HepG2 (cell line): Measurements from ENCODE around the gene SLC41A3. TPM values are rescaled to one million over a fixed set of nuclear protein-coding genes. Genes with fewer than 3 reads are reported as not detected.

ENCODE experiments used
- ATAC-seq: fragments of 200-7000 bp; cut with Tn5 transposase; 3 replicates; pipeline ENCODE4 v1.9.1; 2020; ENCODE audit warnings: mild to moderate bottlenecking, moderate library complexity
- BruUV-seq: library from RNA; stranded (reverse); fragments of 400-500 nt; replicated peaks from 2 replicates; lab custom pipeline; 2021; lab: Mats Ljungman, UMichigan
- CTCF ChIA-PET: fragments of 300-600 bp; formaldehyde crosslinking; extraction: SDS; loops from one replicate; lab custom pipeline; 2021; ENCODE audit warnings: low total read pairs, inconsistent platforms, low intra/inter-chr PET ratio; lab: Yijun Ruan, JAX
- POLR2A ChIA-PET: fragments of 350-600 bp; sonication (Branson Sonifier 250); formaldehyde crosslinking; loops from one replicate; lab custom pipeline; 2020; ENCODE audit warnings: antibody characterized with exemption, inconsistent platforms; lab: Yijun Ruan, JAX
- DNase-seq: peaks from one replicate; pipeline ENCODE4 v3.0.0-alpha.2; 2015; ENCODE audit warnings: low spot score
- FAIRE-seq: peaks from 3 replicates; lab custom pipeline; 2011; peaks lifted over from hg19 to GRCh38; lab: Jason Lieb, UNC
- H2AFZ ChIP-seq: one replicate; pipeline ENCODE4 v1.6.1; 2011; ENCODE audit warnings: low read length, inconsistent platforms
- H3K27ac ChIP-seq: fragments of 300-600 bp; 3 replicates; pipeline ENCODE4 v1.8.0; 2011; ENCODE audit warnings: mixed run types, mild to moderate bottlenecking, mixed read lengths, low read length, inconsistent platforms; ENCODE audit not compliant: insufficient read depth; ENCODE audit errors: extremely low read length
- H3K27me3 ChIP-seq, 2 experiments: fragments of 200-600 bp in 1 of 2; 2 replicates in 1 of 2; 3 replicates in 1 of 2; pipeline versions ENCODE4 v1.6.0 to v1.8.0; 2011; ENCODE audit warnings: low read length in 2 of 2, mild to moderate bottlenecking in 2 of 2, moderate library complexity in 2 of 2, inconsistent platforms in 1 of 2; ENCODE audit not compliant: insufficient read depth in 2 of 2, control insufficient read depth in 1 of 2
- H3K36me3 ChIP-seq, 2 experiments: fragments of 200-600 bp in 1 of 2; replicated peaks in 1 of 2; 2 replicates in 1 of 2; 3 replicates in 1 of 2; pipeline versions ENCODE4 v1.5.1 to v1.8.0; 2011; ENCODE audit warnings: low read length in 2 of 2, inconsistent platforms in 1 of 2; ENCODE audit not compliant: insufficient read depth in 2 of 2, control insufficient read depth in 1 of 2
- H3K4me1 ChIP-seq: 2 replicates; pipeline ENCODE4 v1.5.1; 2012; ENCODE audit warnings: low read length, inconsistent platforms; ENCODE audit not compliant: insufficient read depth
- H3K4me2 ChIP-seq: 2 replicates; pipeline ENCODE4 v1.6.0; 2011; ENCODE audit warnings: low read depth, low read length, inconsistent platforms
- H3K4me3 ChIP-seq, 3 experiments: fragments of 200-600 bp in 1 of 3; sonication (generic), shearing (Covaris generic) in 1 of 3; replicated peaks in 1 of 3; 2 replicates each; pipeline ENCODE4 v1.5.1; 2011 to 2016; ENCODE audit warnings: low read length in 3 of 3, inconsistent platforms in 2 of 3, low read depth in 2 of 3, mild to moderate bottlenecking in 2 of 3, control low read depth in 1 of 3, mixed read lengths in 1 of 3; ENCODE audit not compliant: insufficient read depth in 1 of 3
- H3K79me2 ChIP-seq: one replicate; pipeline ENCODE4 v1.6.1; 2011; ENCODE audit warnings: low read length, inconsistent platforms; ENCODE audit not compliant: insufficient read depth
- H3K9ac ChIP-seq: 2 replicates; pipeline ENCODE4 v1.6.0; 2011; ENCODE audit warnings: mild to moderate bottlenecking, low read depth, low read length, inconsistent platforms; ENCODE audit not compliant: insufficient read depth
- H3K9me3 ChIP-seq: 2 replicates; pipeline ENCODE4 v1.5.1; 2012; ENCODE audit warnings: mild to moderate bottlenecking, low read length
- H4K20me1 ChIP-seq: 2 replicates; pipeline ENCODE4 v1.6.0; 2011; ENCODE audit warnings: inconsistent platforms, mild to moderate bottlenecking, low read length, moderate library complexity; ENCODE audit not compliant: insufficient read depth
- ATF2 ChIP-seq: sonication (generic); formaldehyde crosslinking; IDR thresholded peaks from 2 replicates; pipeline ENCODE4 v1.4.0; 2020; ENCODE audit warnings: missing genetic modification reagents
- JUND ChIP-seq: sonication (generic); formaldehyde crosslinking; IDR thresholded peaks from 2 replicates; pipeline ENCODE4 v1.8.0; 2022; ENCODE audit warnings: mild to moderate bottlenecking, missing genetic modification reagents
- NR2F6 ChIP-seq, 2 experiments: IDR thresholded peaks; 2 replicates each; pipeline ENCODE4 v1.6.1; 2016; ENCODE audit warnings: antibody characterized with exemption in 1 of 2, mild to moderate bottlenecking in 1 of 2
- SIX1 ChIP-seq: sonication (generic); formaldehyde crosslinking; IDR thresholded peaks from 2 replicates; pipeline ENCODE4 v1.4.0; 2020; ENCODE audit warnings: missing genetic modification reagents, borderline replicate concordance
- SP1 ChIP-seq, 2 experiments: fragments of 450-650 bp in 1 of 2; sonication (generic) in 1 of 2; formaldehyde crosslinking in 1 of 2; IDR thresholded peaks; 2 replicates each; pipeline versions ENCODE4 v1.4.0 to v1.6.1; 2016 to 2020; ENCODE audit warnings: missing genetic modification reagents in 1 of 2
- ZFP62 ChIP-seq: sonication (generic); formaldehyde crosslinking; IDR thresholded peaks from 2 replicates; pipeline ENCODE4 v1.4.0; 2020; ENCODE audit warnings: missing genetic modification reagents
- ZNF142 ChIP-seq: sonication (generic); formaldehyde crosslinking; IDR thresholded peaks from 2 replicates; pipeline ENCODE4 v1.4.0; 2020; ENCODE audit warnings: missing genetic modification reagents
- WGBS: methylation state at CpG from one replicate; pipeline ENCODE4 v1.1.6; 2017; ENCODE audit warnings: low lambda C conversion rate; 5-methylcytosine and 5-hydroxymethylcytosine counted together
- in situ Hi-C: cut with HindIII; loops from 2 replicates; pipeline ENCODE4 v1.10.0; 2017; ENCODE audit warnings: low pct_unique_long_range_greater_than_20kb; ENCODE audit not compliant: extremely low pct_ligation_motif_present
- intact Hi-C: fragments of 100-400 bp; cut with micrococcal nuclease; formaldehyde crosslinking; loops from one replicate; pipeline ENCODE4 v1.10.0; 2022; ENCODE audit not compliant: unreplicated experiment
- polyA plus RNA-seq, 8 experiments: library from polyadenylated mRNA; depleted of rRNA in 3 of 8; stranded (reverse) in 7 of 8; unstranded in 1 of 8; fragments of >200 nt; fragmentation: Illumina TruSeq in 4 of 8; extraction: Trizol in 4 of 8; gene quantifications; 2 replicates each; pipeline versions ENCODE4 v1.2.1 to v1.2.3, GENCODE V29; 2011 to 2016; ENCODE audit warnings: low read depth in 4 of 8, missing spikeins in 1 of 8, mixed read lengths in 1 of 8; ENCODE audit not compliant: insufficient read depth in 1 of 8
- total RNA-seq, 5 experiments: library from RNA; depleted of rRNA; stranded (reverse); fragments of >200 nt; fragmentation: Illumina TruSeq; extraction: Trizol; gene quantifications; 2 replicates each; pipeline ENCODE4 v1.2.3, GENCODE V29; 2016; ENCODE audit warnings: low read depth in 1 of 5
- TF ChIP-seq, protein P1 (sequence below): IDR thresholded peaks from 2 replicates; pipeline ENCODE4 v1.4.0; 2020; ENCODE audit warnings: mild to moderate bottlenecking, missing genetic modification reagents
- TF ChIP-seq, protein P2 (sequence below): sonication (generic); formaldehyde crosslinking; IDR thresholded peaks from 2 replicates; pipeline ENCODE4 v1.4.0; 2020; ENCODE audit warnings: missing genetic modification reagents

SLC41A3 gene
- total and polyA plus RNA-seq, 2 of the 13 experiments (the other 11 are each of a cell fraction or from before 2014, with no cell fraction given): 26.0 to 71.1 TPM

DNA sequence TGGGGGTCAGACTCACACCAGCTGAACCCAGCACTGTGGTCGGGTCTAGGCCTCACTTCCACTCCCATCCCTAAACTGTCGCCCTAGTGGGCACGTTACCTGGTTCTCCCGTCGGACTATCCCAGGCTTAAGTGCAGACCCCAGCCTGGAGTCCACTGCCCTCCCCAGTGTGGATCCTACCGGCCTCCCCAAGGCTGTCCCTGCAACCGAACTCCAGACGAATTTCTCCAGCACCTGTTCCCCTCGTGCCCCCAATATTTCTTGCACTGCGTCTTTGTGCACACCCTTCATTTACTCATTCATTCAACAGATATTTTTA is 26.5 kb downstream of the SLC41A3 start (continued):
- no peak for TF ChIP-seq ZFP62

DNA sequence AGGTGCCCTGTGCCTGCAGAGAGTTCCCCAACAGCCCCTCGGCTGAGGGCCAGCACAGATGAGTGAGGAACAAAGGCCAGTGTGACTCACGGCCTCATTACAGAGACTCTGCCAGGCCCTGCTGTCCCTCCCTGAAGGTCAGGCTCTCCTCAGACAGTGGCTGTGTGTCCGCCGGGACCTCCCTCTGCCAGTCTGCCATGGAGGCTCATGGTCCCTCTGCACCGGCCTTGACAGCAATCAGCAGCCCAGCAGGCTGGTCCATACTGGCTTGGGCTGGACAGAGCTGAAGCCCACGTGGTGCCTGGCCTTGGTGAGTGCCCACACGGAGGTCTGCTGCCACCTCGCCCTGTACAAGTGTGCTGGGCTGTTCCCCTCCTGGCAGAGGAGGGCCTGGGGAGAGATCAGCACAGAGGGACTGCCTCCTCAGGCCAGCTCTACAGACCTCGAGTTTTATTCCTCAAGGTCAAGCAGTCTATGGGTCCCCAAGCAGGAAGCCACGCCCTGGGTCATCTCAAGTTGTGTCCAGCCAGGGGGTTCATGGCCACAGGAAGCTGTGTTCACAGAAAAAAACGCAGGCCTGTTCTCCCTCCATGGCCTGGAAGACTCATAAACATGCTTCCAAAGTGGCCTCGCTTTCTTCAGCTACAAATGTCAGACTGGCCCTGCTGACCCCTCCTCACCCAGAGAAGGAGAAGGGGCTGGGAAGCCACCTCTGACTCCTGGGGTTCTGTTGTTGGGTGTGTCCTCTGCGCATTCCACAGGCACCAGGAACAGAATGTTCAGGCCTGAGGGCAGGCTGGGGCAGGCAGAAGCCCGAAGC is 27.0 kb downstream of the SLC41A3 start:
- peak; percentile 85 for DNase-seq
- in situ Hi-C loops (no loop called here), intact Hi-C loops (loop anchor here (10.0 kb wide), 1 partner anchor 62 kb away; no protein-coding TSS in a partner anchor)
- no peak overlapping the region for H2AFZ ChIP-seq
- H3K9me3 ChIP-seq: no peaks in the 10 kb centered on the region
- 57% methylated on average over 3 of the region's 14 CpGs for WGBS
- H3K36me3 ChIP-seq: no peaks in the 10 kb centered on the region
- H3K4me2 ChIP-seq: peak overlapping the region; percentile 56
- H3K27me3 ChIP-seq: no peaks in the 10 kb centered on the region
- BruUV-seq: no TSS peak
- peak overlapping the region in 1 of 3 experiments; percentile 44; a peak in 1 of 6 replicates for H3K4me3 ChIP-seq
- no peaks in the 10 kb centered on the region for H3K79me2 ChIP-seq
- H4K20me1 ChIP-seq: no peaks in the 10 kb centered on the region
- peaks cover 38% of the 10 kb centered on the region for H3K4me1 ChIP-seq
- ChIA-PET POLR2A (interaction anchor here (0.7 to 1.4 kb wide), 2 partner anchors 10 to 27 kb away, joined by 3 to 4 read pairs; partner anchors contain the start of gene SLC41A3), CTCF (no interaction called here)
- peak overlapping the region; percentile 34 for H3K27ac ChIP-seq
- FAIRE-seq: peak; percentile 52
- ATAC-seq: peak; percentile 97
- peak overlapping the region; percentile 25 for H3K9ac ChIP-seq
- TF ChIP-seq ZNF142: peak; percentile 27; the same call in 1 of the 2 replicates
- TF ChIP-seq NR2F6 (IDR thresholded peaks at IDR 0.05): no peak
- TF ChIP-seq NR2F6 (CRISPR knock-in tag; IDR thresholded peaks at IDR 0.05): peak; percentile 42; the same call in 1 of the 2 replicates
- TF ChIP-seq, protein P1, sequence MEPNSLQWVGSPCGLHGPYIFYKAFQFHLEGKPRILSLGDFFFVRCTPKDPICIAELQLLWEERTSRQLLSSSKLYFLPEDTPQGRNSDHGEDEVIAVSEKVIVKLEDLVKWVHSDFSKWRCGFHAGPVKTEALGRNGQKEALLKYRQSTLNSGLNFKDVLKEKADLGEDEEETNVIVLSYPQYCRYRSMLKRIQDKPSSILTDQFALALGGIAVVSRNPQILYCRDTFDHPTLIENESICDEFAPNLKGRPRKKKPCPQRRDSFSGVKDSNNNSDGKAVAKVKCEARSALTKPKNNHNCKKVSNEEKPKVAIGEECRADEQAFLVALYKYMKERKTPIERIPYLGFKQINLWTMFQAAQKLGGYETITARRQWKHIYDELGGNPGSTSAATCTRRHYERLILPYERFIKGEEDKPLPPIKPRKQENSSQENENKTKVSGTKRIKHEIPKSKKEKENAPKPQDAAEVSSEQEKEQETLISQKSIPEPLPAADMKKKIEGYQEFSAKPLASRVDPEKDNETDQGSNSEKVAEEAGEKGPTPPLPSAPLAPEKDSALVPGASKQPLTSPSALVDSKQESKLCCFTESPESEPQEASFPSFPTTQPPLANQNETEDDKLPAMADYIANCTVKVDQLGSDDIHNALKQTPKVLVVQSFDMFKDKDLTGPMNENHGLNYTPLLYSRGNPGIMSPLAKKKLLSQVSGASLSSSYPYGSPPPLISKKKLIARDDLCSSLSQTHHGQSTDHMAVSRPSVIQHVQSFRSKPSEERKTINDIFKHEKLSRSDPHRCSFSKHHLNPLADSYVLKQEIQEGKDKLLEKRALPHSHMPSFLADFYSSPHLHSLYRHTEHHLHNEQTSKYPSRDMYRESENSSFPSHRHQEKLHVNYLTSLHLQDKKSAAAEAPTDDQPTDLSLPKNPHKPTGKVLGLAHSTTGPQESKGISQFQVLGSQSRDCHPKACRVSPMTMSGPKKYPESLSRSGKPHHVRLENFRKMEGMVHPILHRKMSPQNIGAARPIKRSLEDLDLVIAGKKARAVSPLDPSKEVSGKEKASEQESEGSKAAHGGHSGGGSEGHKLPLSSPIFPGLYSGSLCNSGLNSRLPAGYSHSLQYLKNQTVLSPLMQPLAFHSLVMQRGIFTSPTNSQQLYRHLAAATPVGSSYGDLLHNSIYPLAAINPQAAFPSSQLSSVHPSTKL (CRISPR knock-in tag): peak; percentile 79
- TF ChIP-seq SIX1 (CRISPR knock-in tag): no peak
- no peak for TF ChIP-seq SP1 (IDR thresholded peaks at IDR 0.05)
- TF ChIP-seq SP1 (CRISPR knock-in tag; IDR thresholded peaks at IDR 0.05): peak; percentile 17; the same call in 1 of the 2 replicates
- 0 out of 2 replicates have a peak, but pooled peaks have one; percentile 19 for TF ChIP-seq ATF2 (CRISPR knock-in tag)
- TF ChIP-seq, protein P2, sequence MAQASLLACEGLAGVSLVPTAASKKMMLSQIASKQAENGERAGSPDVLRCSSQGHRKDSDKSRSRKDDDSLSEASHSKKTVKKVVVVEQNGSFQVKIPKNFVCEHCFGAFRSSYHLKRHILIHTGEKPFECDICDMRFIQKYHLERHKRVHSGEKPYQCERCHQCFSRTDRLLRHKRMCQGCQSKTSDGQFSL (CRISPR knock-in tag): no peak
- peak; percentile 65; the same call in 1 of the 2 replicates for TF ChIP-seq JUND (CRISPR knock-in tag)
